ENCODE results near the gene IGSF23. TPM values are rescaled to one million over a fixed set of nuclear protein-coding genes. Genes with fewer than 3 reads are reported as not detected.

IGSF23 gene
- total RNA-seq, 1 experiment from 2014 or later: not detected

- no peak for DNase-seq (ENCODE audit: low spot score)
- intact Hi-C loops (cut with micrococcal nuclease; ENCODE audit: unreplicated experiment): no loop called here
- H3K9me3 ChIP-seq (ENCODE audit: low read depth, low read length, poor library complexity, severe bottlenecking): no peaks in the 10 kb centered on the region
- TF ChIP-seq CTCF (conservative IDR thresholded peaks at IDR 0.05; ENCODE audit: low read depth, low read length): no peak
- no peaks in the 10 kb centered on the region for H3K4me1 ChIP-seq (ENCODE audit: insufficient read depth, low read length, poor library complexity, severe bottlenecking)
- H3K27me3 ChIP-seq (replicated peaks; ENCODE audit: insufficient read depth, low read depth, low read length, poor library complexity): no peaks in the 10 kb centered on the region
- H3K27ac ChIP-seq (ENCODE audit: low read depth, low read length, poor library complexity, severe bottlenecking): no peak overlapping the region
- H3K36me3 ChIP-seq (ENCODE audit: insufficient read depth, low read length, poor library complexity, severe bottlenecking): no peaks in the 10 kb centered on the region
- CTCF ChIA-PET: interaction anchor here (0.7 kb wide), 1 partner anchor 12 kb away, joined by 3 read pairs; no protein-coding TSS in a partner anchor
- no peak overlapping the region for H3K4me3 ChIP-seq (ENCODE audit: low read depth, low read length, poor library complexity, severe bottlenecking)
- BruUV-seq (replicated peaks): no TSS peak
- POLR2A ChIA-PET (ENCODE audit: low non-redundant PET): no interaction called here
Measured at GRCh38 chr19:44617110-44617880, 3.9 kb downstream of the IGSF23 start.

- BruUV-seq (replicated peaks): no TSS peak
- Histone ChIP-seq H3K4me3 (ENCODE audit: low read depth, low read length, poor library complexity, severe bottlenecking) (no peak overlapping the region), H3K4me1 (ENCODE audit: insufficient read depth, low read length, poor library complexity, severe bottlenecking) (no peaks in the 10 kb centered on the region), H3K27me3 (replicated peaks; ENCODE audit: insufficient read depth, low read depth, low read length, poor library complexity) (no peaks in the 10 kb centered on the region), H3K27ac (ENCODE audit: low read depth, low read length, poor library complexity, severe bottlenecking) (no peak overlapping the region), H3K9me3 (ENCODE audit: low read depth, low read length, poor library complexity, severe bottlenecking) (no peaks in the 10 kb centered on the region), H3K36me3 (ENCODE audit: insufficient read depth, low read length, poor library complexity, severe bottlenecking) (no peaks in the 10 kb centered on the region)
- DNase-seq (ENCODE audit: low spot score): no peak
- TF ChIP-seq EZH2 (IDR thresholded peaks at IDR 0.05; ENCODE audit: borderline replicate concordance, low read depth, low read length, poor library complexity, severe bottlenecking): no peak
- intact Hi-C loops (cut with micrococcal nuclease; ENCODE audit: unreplicated experiment): no loop called here
- ChIA-PET POLR2A (ENCODE audit: low non-redundant PET) (no interaction called here), CTCF (no interaction called here)
Measured at GRCh38 chr19:44618640-44619357, 5.4 kb downstream of the IGSF23 start.

- Histone ChIP-seq H3K27me3 (replicated peaks; ENCODE audit: insufficient read depth, low read depth, low read length, poor library complexity) (no peaks in the 10 kb centered on the region), H3K4me3 (ENCODE audit: low read depth, low read length, poor library complexity, severe bottlenecking) (no peak overlapping the region), H3K36me3 (ENCODE audit: insufficient read depth, low read length, poor library complexity, severe bottlenecking) (no peaks in the 10 kb centered on the region), H3K27ac (ENCODE audit: low read depth, low read length, poor library complexity, severe bottlenecking) (no peak overlapping the region), H3K4me1 (ENCODE audit: insufficient read depth, low read length, poor library complexity, severe bottlenecking) (no peaks in the 10 kb centered on the region), H3K9me3 (ENCODE audit: low read depth, low read length, poor library complexity, severe bottlenecking) (no peaks in the 10 kb centered on the region)
- TF ChIP-seq EZH2 (IDR thresholded peaks at IDR 0.05; ENCODE audit: borderline replicate concordance, low read depth, low read length, poor library complexity, severe bottlenecking) (no peak), CTCF (conservative IDR thresholded peaks at IDR 0.05; ENCODE audit: low read depth, low read length) (no peak)
- ChIA-PET POLR2A (ENCODE audit: low non-redundant PET) (no interaction called here), CTCF (no interaction called here)
- intact Hi-C loops (cut with micrococcal nuclease; ENCODE audit: unreplicated experiment): no loop called here
- DNase-seq (ENCODE audit: low spot score): no peak
- BruUV-seq (replicated peaks): no TSS peak
Measured at GRCh38 chr19:44620667-44621066, 7.3 kb downstream of the IGSF23 start.
